GM12892 (cell line): ENCODE measurements around the gene DSP.

ENCODE experiments used
- POLR2A ChIP-seq: IDR thresholded peaks from 2 replicates; pipeline ENCODE4 v1.6.1; 2011; ENCODE audit warnings: low read depth, low read length, control low read depth
- POLR2AphosphoS5 ChIP-seq: IDR thresholded peaks from 2 replicates; pipeline ENCODE4 v1.6.1; 2011; ENCODE audit warnings: low read depth, low read length, control low read depth

DNA sequence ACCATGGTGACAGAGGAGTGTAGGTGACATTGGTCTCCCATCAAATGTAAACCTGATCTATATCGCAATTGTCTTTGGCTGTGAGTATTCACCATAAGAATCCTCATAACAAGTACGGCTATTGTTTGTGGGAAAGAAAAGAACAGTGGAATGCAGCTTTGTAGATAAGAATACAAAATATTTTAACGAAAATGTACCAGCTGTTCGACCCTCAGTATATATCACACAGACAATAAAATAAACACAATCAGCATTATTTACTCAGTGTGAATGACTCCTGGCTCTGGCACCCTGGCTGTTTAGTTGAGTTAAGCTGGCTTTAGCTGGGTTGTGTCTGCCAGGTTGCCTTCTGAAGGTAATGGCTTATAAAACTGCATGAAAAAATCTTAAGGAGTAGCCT, 91.9 kb downstream of the DSP start:
- no peak for TF ChIP-seq POLR2AphosphoS5
- no peak for TF ChIP-seq POLR2A
